Mammary epithelial cell (primary cell): ENCODE results near the gene HSD17B3.

Experiments
- CTCF ChIP-seq, 2 donors: IDR thresholded peaks in 1 of 2; conservative IDR thresholded peaks in 1 of 2; 2 replicates each; pipeline ENCODE4 v1.5.1; 2011 to 2012; ENCODE audit warnings: inconsistent platforms in 2 of 2, low read length in 2 of 2, mild to moderate bottlenecking in 2 of 2, control low read depth in 1 of 2, low read depth in 1 of 2; ENCODE audit not compliant: insufficient read depth in 1 of 2; ENCODE audit errors: extremely low read depth in 1 of 2
- EZH2 ChIP-seq: IDR thresholded peaks from 2 replicates; pipeline ENCODE4 v1.6.1; 2012; ENCODE audit warnings: low read length, inconsistent platforms, borderline replicate concordance

- TF ChIP-seq EZH2: no peak
- TF ChIP-seq CTCF (conservative IDR thresholded peaks at IDR 0.05 in 1 of 2, IDR thresholded peaks at IDR 0.05 in 1 of 2; ENCODE audit: extremely low read depth in 1 of 2, insufficient read depth in 1 of 2, low read depth in 1 of 2, low read length in 2 of 2): no peak
Measured at GRCh38 chr9:96193236-96193755, 108.7 kb downstream of the HSD17B3 start.
